Esophagus muscularis mucosa (tissue), 4 donors: ENCODE measurements around the gene LRP10. TPM values are rescaled to one million over a fixed set of nuclear protein-coding genes. Genes with fewer than 3 reads are reported as not detected.
"Not testable (repeated sequence)": the region's sequence is repeated elsewhere in the genome, so short reads cannot be mapped to it uniquely, and the experiment has no call there.

ENCODE experiments used
- DNase-seq: peaks from one replicate; pipeline ENCODE4 v3.0.0-alpha.2; 2017; ENCODE audit errors: extremely low spot score
- H3K27ac ChIP-seq, 4 donors: fragments of 200-600 bp; sonication (generic); replicated peaks in 1 of 4; 1 replicate in 3 of 4; 2 replicates in 1 of 4; pipeline ENCODE4 v1.5.1; 2016 to 2019; ENCODE audit warnings: mild to moderate bottlenecking in 1 of 4
- H3K27me3 ChIP-seq, 4 donors: fragments of 200-600 bp; sonication (generic); one replicate each; pipeline versions ENCODE4 v1.5.1 to v1.6.0; 2016 to 2019
- H3K36me3 ChIP-seq, 4 donors: fragments of 200-600 bp; sonication (generic); one replicate each; pipeline ENCODE4 v1.5.1; 2016 to 2019
- H3K4me1 ChIP-seq, 4 donors: fragments of 200-600 bp; sonication (generic); one replicate each; pipeline ENCODE4 v1.5.1; 2016 to 2019
- H3K4me3 ChIP-seq, 4 donors: fragments of 200-600 bp; sonication (generic); 1 replicate in 2 of 4; 2 replicates in 2 of 4; pipeline ENCODE4 v1.5.1; 2016 to 2019; ENCODE audit warnings: mild to moderate bottlenecking in 4 of 4, moderate library complexity in 1 of 4
- H3K9me3 ChIP-seq, 4 donors: fragments of 200-600 bp; sonication (generic); 1 replicate in 3 of 4; 2 replicates in 1 of 4; pipeline ENCODE4 v1.5.1; 2016 to 2019
- CTCF ChIP-seq, 3 experiments: fragments of 200-600 bp in 2 of 3; fragments of 450-650 bp in 1 of 3; sonication (generic) in 2 of 3; IDR thresholded peaks; one replicate each; pipeline ENCODE4 v1.5.1; 2017 to 2019; ENCODE audit warnings: antibody characterized with exemption in 3 of 3, mild to moderate bottlenecking in 2 of 3, moderate library complexity in 1 of 3
- EP300 ChIP-seq: sonication (generic); formaldehyde crosslinking; IDR thresholded peaks from one replicate; pipeline ENCODE4 v1.6.1; 2017; ENCODE audit warnings: antibody characterized with exemption
- POLR2A ChIP-seq: fragments of 450-650 bp; IDR thresholded peaks from one replicate; pipeline ENCODE4 v1.6.1; 2017; ENCODE audit warnings: antibody characterized with exemption, moderate library complexity, mild to moderate bottlenecking, low read depth
- POLR2AphosphoS5 ChIP-seq, 2 donors: sonication (generic); formaldehyde crosslinking; IDR thresholded peaks; one replicate each; pipeline ENCODE4 v1.6.1; 2017; ENCODE audit warnings: antibody characterized with exemption in 2 of 2
- WGBS: methylation state at CpG from one replicate; pipeline ENCODE4 v1.1.5; 2018; 5-methylcytosine and 5-hydroxymethylcytosine counted together
- intact Hi-C: fragments of 100-400 bp; cut with DNase I; formaldehyde crosslinking; loops from one replicate; pipeline ENCODE4 v1.15.1; 2023
- total RNA-seq, 4 donors: library from RNA; depleted of rRNA; stranded (reverse); fragments of >200 nt; gene quantifications; one replicate each; pipeline versions ENCODE4 v1.1.0 to v1.2.1, GENCODE V29; 2016

LRP10 gene
- total RNA-seq, 4 donors from 2014 or later: 111 to 279 (median 197) TPM

DNA sequence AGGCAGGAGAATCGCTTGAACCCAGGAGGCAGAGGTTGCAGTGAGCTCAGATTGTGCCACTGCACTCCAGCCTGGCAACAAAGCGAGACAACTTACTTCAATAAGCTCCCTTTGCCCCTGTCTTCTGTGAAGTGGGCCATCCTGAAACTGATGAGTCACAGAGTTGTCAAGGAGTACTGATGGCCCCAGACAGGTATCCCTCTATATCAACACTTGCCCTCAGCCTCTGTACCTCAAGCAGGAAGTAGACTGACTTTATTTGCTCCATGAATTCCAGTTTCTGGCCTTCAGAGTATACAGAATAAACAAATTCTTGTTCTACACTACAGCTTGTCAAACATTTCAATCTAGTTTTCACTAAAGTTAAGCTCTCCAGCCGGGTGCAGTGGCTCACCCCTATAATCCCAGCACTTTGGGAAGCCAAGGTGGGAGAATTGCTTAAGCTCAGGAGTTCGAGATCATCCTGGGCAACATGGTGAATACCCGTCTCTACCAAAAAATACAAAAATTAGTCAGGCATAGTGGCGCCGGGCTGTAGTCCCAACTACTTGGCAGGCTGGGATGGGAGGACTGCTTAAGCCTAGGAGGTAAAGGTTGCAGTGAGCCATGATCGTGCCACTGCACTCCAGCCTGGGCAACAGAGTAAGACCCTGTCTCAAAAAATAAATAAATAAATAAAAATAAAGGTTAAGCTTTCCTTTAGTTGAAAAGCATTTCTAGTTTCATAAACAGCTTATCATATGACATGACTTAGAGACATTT is 16.4 kb upstream of the LRP10 start:
- Histone ChIP-seq H3K27me3 (no peaks in the 10 kb centered on the region), H3K9me3 (no peaks in the 10 kb centered on the region), H3K36me3 (no peaks in the 10 kb centered on the region), H3K27ac (no peak overlapping the region), H3K4me1 (peaks cover 26 to 35% (median 33%) of the 10 kb centered on the region in 4 donors), H3K4me3 (no peak overlapping the region)
- TF ChIP-seq POLR2A (no peak), CTCF (IDR thresholded peaks at IDR 0.05) (no peak), EP300 (no peak)
- no peak for DNase-seq
- intact Hi-C loops: loop anchor here (10.0 kb wide), 1 partner anchor 300 kb away; no protein-coding TSS in a partner anchor
- WGBS: 88% methylated on average over 8 of the region's 8 CpGs

GRCh38 chr14:22856428-22856827 is 15.1 kb upstream of the LRP10 start:
- intact Hi-C loops: loop anchor here (10.0 kb wide), 1 partner anchor 302 kb away; no protein-coding TSS in a partner anchor
- WGBS: 92% methylated on average over 5 of the region's 5 CpGs
- TF ChIP-seq EP300: no peak
- no peaks in the 10 kb centered on the region for H3K27me3 ChIP-seq
- H3K27ac ChIP-seq: no peak overlapping the region
- no peaks in the 10 kb centered on the region for H3K36me3 ChIP-seq
- H3K4me3 ChIP-seq: no peak overlapping the region
- H3K4me1 ChIP-seq: peaks cover 13 to 23% (median 21%) of the 10 kb centered on the region in 4 donors
- H3K9me3 ChIP-seq: no peaks in the 10 kb centered on the region
- no peak for DNase-seq

GRCh38 chr14:22860377-22860776 is 11.2 kb upstream of the LRP10 start:
- H3K27ac ChIP-seq, H3K9me3 ChIP-seq, H3K4me3 ChIP-seq, DNase-seq, H3K36me3 ChIP-seq, intact Hi-C loops, H3K27me3 ChIP-seq, H3K4me1 ChIP-seq: not testable (repeated sequence)
- 89% methylated on average over 1 of the region's 3 CpGs for WGBS

DNA sequence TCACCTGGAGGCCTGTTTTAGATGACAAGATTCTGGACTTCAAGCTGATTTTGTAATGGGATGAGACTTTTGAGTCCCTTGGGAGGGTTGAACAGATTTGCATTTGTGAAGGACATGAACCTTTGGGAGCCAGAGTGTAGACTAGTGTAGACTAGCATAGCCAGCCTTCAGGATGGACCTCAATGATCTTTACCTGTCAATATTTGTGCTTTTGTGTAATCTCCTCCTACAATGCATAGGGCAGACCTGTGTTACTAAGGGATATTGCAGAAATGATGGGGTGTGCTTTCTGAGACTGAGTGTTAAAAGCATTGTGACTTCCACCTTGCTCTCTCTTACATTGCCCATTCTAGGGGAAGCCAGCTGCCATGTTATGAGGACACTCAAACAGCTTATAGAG is 9.9 kb upstream of the LRP10 start:
- Histone ChIP-seq H3K27me3 (no peaks in the 10 kb centered on the region), H3K36me3 (no peaks in the 10 kb centered on the region), H3K4me1 (peaks cover 0 to 14% (median 10%) of the 10 kb centered on the region in 4 donors), H3K27ac (no peak overlapping the region), H3K9me3 (no peaks in the 10 kb centered on the region), H3K4me3 (no peak overlapping the region)
- TF ChIP-seq POLR2AphosphoS5 (IDR thresholded peaks at IDR 0.05): no peak
- no peak for TF ChIP-seq POLR2A
- no peak for TF ChIP-seq CTCF (IDR thresholded peaks at IDR 0.05)
- TF ChIP-seq EP300: no peak
- DNase-seq: no peak
- intact Hi-C loops: no loop called here

DNA sequence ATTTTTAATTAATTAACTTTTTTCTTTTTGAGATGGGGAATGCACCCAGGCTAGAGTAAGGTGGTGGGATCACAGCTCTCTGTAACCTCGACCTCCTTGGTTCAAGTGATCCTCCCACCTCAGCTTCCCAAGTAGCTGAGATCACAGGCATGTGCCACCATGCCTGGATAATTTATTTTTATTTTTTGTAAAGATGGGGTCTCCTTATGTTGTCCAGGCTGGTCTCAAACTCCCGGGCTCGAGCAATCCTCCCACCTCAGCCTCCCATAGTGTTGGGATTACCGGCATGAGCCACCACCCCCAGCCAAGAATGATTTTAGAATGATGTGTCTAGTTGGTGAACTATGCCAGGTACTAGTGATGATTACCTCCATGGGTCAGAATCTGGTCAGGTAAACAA is 6.6 kb upstream of the LRP10 start:
- TF ChIP-seq POLR2A: no peak
- no peak for TF ChIP-seq EP300
- no peak for TF ChIP-seq POLR2AphosphoS5 (IDR thresholded peaks at IDR 0.05)
- TF ChIP-seq CTCF (IDR thresholded peaks at IDR 0.05): no peak
- intact Hi-C loops: no loop called here
- Histone ChIP-seq H3K27ac (no peak overlapping the region), H3K9me3 (no peaks in the 10 kb centered on the region), H3K4me1 (peaks cover 3 to 20% (median 17%) of the 10 kb centered on the region in 4 donors), H3K4me3 (no peak overlapping the region), H3K27me3 (no peaks in the 10 kb centered on the region), H3K36me3 (no peaks in the 10 kb centered on the region)
- 91% methylated on average over 4 of the region's 4 CpGs for WGBS
- DNase-seq: no peak
